K562 (cell line): Measurements from ENCODE around the gene UBE2M. TPM values are rescaled to one million over a fixed set of nuclear protein-coding genes. Genes with fewer than 3 reads are reported as not detected.
A peak's percentile ranks its signal among the peaks of the same experiment; 100 is the strongest.

Experiments
- ADNP ChIP-seq: fragments of 200-800 bp; sonication (Bioruptor generic); IDR thresholded peaks from 2 replicates; pipeline ENCODE4 v1.6.1; 2016; ENCODE audit warnings: missing genetic modification characterization, missing compliant biosample characterization
- CTCFL ChIP-seq: IDR thresholded peaks from 2 replicates; pipeline ENCODE4 v1.6.1; 2011; ENCODE audit warnings: borderline replicate concordance, low read depth, mild to moderate bottlenecking, moderate library complexity, low read length; ENCODE audit not compliant: insufficient read depth, poor library complexity, severe bottlenecking
- ESRRB ChIP-seq: fragments of 250-450 bp; sonication (Bioruptor Pico); IDR thresholded peaks from 2 replicates; pipeline ENCODE4 v1.5.0; 2020; ENCODE audit warnings: mild to moderate bottlenecking, moderate library complexity, borderline replicate concordance
- FIP1L1 ChIP-seq: fragments of 200-400 bp; formaldehyde crosslinking; IDR thresholded peaks from 2 replicates; pipeline ENCODE4 v1.6.1; 2018; ENCODE audit warnings: mild to moderate bottlenecking, low read depth, low read length; ENCODE audit not compliant: poor library complexity, severe bottlenecking
- GTF2A2 ChIP-seq: IDR thresholded peaks from 2 replicates; pipeline ENCODE4 v1.6.1; 2016; ENCODE audit warnings: mild to moderate bottlenecking, missing genetic modification characterization, missing compliant biosample characterization
- HDAC6 ChIP-seq: IDR thresholded peaks from 2 replicates; pipeline ENCODE4 v1.6.1; 2012; ENCODE audit warnings: low read depth, mild to moderate bottlenecking, control low read depth, inconsistent platforms, low read length, moderate library complexity
- HOXB6 ChIP-seq: fragments of 250-450 bp; sonication (Bioruptor Pico); IDR thresholded peaks from 2 replicates; pipeline ENCODE4 v1.5.1; 2022; ENCODE audit warnings: mild to moderate bottlenecking, borderline replicate concordance
- KLF13 ChIP-seq: fragments of 450-650 bp; IDR thresholded peaks from 2 replicates; pipeline ENCODE4 v1.6.1; 2016; ENCODE audit warnings: missing genetic modification characterization, low read depth, mild to moderate bottlenecking, missing compliant biosample characterization, moderate library complexity, borderline replicate concordance
- NBN ChIP-seq: fragments of 450-650 bp; IDR thresholded peaks from 2 replicates; pipeline ENCODE4 v1.6.1; 2016; ENCODE audit warnings: low read depth, mild to moderate bottlenecking
- NFIC ChIP-seq: fragments of 450-650 bp; IDR thresholded peaks from 2 replicates; pipeline ENCODE4 v1.6.1; 2017; ENCODE audit warnings: mild to moderate bottlenecking, inconsistent platforms
- NONO ChIP-seq, 2 experiments: fragments of 200-400 bp in 1 of 2; fragments of 450-650 bp in 1 of 2; formaldehyde crosslinking in 1 of 2; IDR thresholded peaks; 2 replicates each; pipeline ENCODE4 v1.6.1; 2017; ENCODE audit warnings: low read depth in 2 of 2, mild to moderate bottlenecking in 2 of 2, moderate library complexity in 2 of 2, low read length in 1 of 2
- PCBP2 ChIP-seq: fragments of 200-400 bp; formaldehyde crosslinking; IDR thresholded peaks from 2 replicates; pipeline ENCODE4 v1.6.1; 2018; ENCODE audit warnings: low read length, low read depth, mild to moderate bottlenecking, moderate library complexity; ENCODE audit not compliant: poor library complexity, severe bottlenecking
- SFPQ ChIP-seq: fragments of 200-400 bp; formaldehyde crosslinking; IDR thresholded peaks from 2 replicates; pipeline ENCODE4 v1.6.1; 2017; ENCODE audit warnings: mild to moderate bottlenecking, low read depth, low read length, moderate library complexity
- SNIP1 ChIP-seq: fragments of 450-650 bp; IDR thresholded peaks from 2 replicates; pipeline ENCODE4 v1.7.1; 2017; ENCODE audit warnings: low read depth, mild to moderate bottlenecking
- SOX6 ChIP-seq: fragments of 450-650 bp; IDR thresholded peaks from 2 replicates; pipeline ENCODE4 v1.6.1; 2014; ENCODE audit warnings: mild to moderate bottlenecking
- TCFL5 ChIP-seq: fragments of 250-450 bp; sonication (Bioruptor Pico); conservative IDR thresholded peaks from 2 replicates; pipeline ENCODE4 v1.6.1; 2021; ENCODE audit warnings: mild to moderate bottlenecking, moderate library complexity, matching md5 sums
- USF1 ChIP-seq: sonication (generic); formaldehyde crosslinking; IDR thresholded peaks from 2 replicates; pipeline ENCODE4 v1.9.0; 2022; ENCODE audit warnings: mild to moderate bottlenecking, missing genetic modification reagents
- WHSC1 ChIP-seq: IDR thresholded peaks from one replicate; pipeline ENCODE4 v1.6.1; 2012; ENCODE audit warnings: low read length, control low read depth, inconsistent platforms
- ZNF143 ChIP-seq: sonication (generic); formaldehyde crosslinking; IDR thresholded peaks from 2 replicates; pipeline ENCODE4 v1.9.0; 2022; ENCODE audit warnings: mild to moderate bottlenecking, missing genetic modification reagents
- ZNF324 ChIP-seq: fragments of 250-450 bp; sonication (Bioruptor Pico); IDR thresholded peaks from 2 replicates; pipeline ENCODE4 v1.4.0; 2020; ENCODE audit warnings: mild to moderate bottlenecking
- ZNF431 ChIP-seq: sonication (generic); formaldehyde crosslinking; IDR thresholded peaks from 2 replicates; pipeline ENCODE4 v1.8.0; 2022; ENCODE audit warnings: mild to moderate bottlenecking, missing genetic modification reagents
- ZNF780A ChIP-seq: fragments of 250-450 bp; sonication (Bioruptor Pico); IDR thresholded peaks from 2 replicates; pipeline ENCODE4 v1.5.0; 2021; ENCODE audit warnings: mild to moderate bottlenecking
- polyA plus RNA-seq, 8 experiments: library from polyadenylated mRNA; depleted of rRNA in 4 of 8; stranded (reverse) in 5 of 8; unstranded in 3 of 8; fragments of >200 nt; fragmentation: Nextera tagmentation in 2 of 8; fragmentation: Illumina TruSeq in 1 of 8; extraction: Ambion mirVana in 2 of 8; extraction: Trizol in 1 of 8; gene quantifications; 2 replicates each; pipeline versions ENCODE4 v1.2.1 to v1.2.3, GENCODE V29; 2011 to 2014; ENCODE audit warnings: inconsistent platforms in 1 of 8, missing spikeins in 1 of 8
- total RNA-seq, 7 experiments: library from RNA; depleted of rRNA in 6 of 7; stranded (reverse); fragments of >200 nt in 6 of 7; fragmentation: Illumina TruSeq in 2 of 7; extraction: Trizol in 2 of 7; gene quantifications; 2 replicates each; pipeline versions ENCODE4 v1.2.1 to v1.2.3, GENCODE V29; 2011 to 2021; ENCODE audit warnings: low replicate concordance in 1 of 7

The UBE2M gene
- total and polyA plus RNA-seq, 9 of the 15 experiments (the other 6 are each of a cell fraction or from before 2014, with no cell fraction given), result 0.92 to 163 (median 85.7) TPM

- no peak for TF ChIP-seq SFPQ
- no peak for TF ChIP-seq ESRRB (CRISPR knock-in tag)
- TF ChIP-seq ZNF143 (CRISPR knock-in tag), result peak; percentile 58; the same call in 1 of the 2 replicates
- no peak for TF ChIP-seq WHSC1
- TF ChIP-seq ZNF324 (CRISPR knock-in tag), result no peak
- TF ChIP-seq NBN, result peak; percentile 84
- TF ChIP-seq NONO (IDR thresholded peaks at IDR 0.05; ENCODE audit: low read depth in 2 of 2, low read length in 1 of 2), result no peak
- TF ChIP-seq HOXB6 (CRISPR knock-in tag), result 0 out of 2 replicates have a peak, but pooled peaks have one; percentile 48
- no peak for TF ChIP-seq PCBP2
- TF ChIP-seq TCFL5 (CRISPR knock-in tag), result no peak
- 0 out of 2 replicates have a peak, but pooled peaks have one; percentile 44 for TF ChIP-seq SOX6
- TF ChIP-seq KLF13, result peak; percentile 62; the same call in 1 of the 2 replicates
- 0 out of 2 replicates have a peak, but pooled peaks have one; percentile 53 for TF ChIP-seq ZNF780A
- TF ChIP-seq GTF2A2 (tag), result no peak
- TF ChIP-seq USF1 (CRISPR knock-in tag), result peak; percentile 38; the same call in 1 of the 2 replicates
- no peak for TF ChIP-seq CTCFL
- no peak for TF ChIP-seq ADNP (tag)
- no peak for TF ChIP-seq SNIP1
- TF ChIP-seq ZNF431 (CRISPR knock-in tag), result no peak
- no peak for TF ChIP-seq FIP1L1
- TF ChIP-seq NFIC, result peak; percentile 59
- no peak for TF ChIP-seq HDAC6
Observed at GRCh38 chr19:58559275-58560006, 1.0 kb upstream of the UBE2M start (continued).
